Colonic mucosa (tissue), 4 donors: ENCODE measurements around the gene PHLDA2. TPM values are rescaled to one million over a fixed set of nuclear protein-coding genes. Genes with fewer than 3 reads are reported as not detected.

Experiments
- DNase-seq: peaks from one replicate; pipeline ENCODE4 v3.0.0-alpha.2; 2020
- H3K27ac ChIP-seq: fragments of 200-600 bp; one replicate; pipeline ENCODE4 v1.8.0; 2021
- H3K27me3 ChIP-seq: fragments of 200-600 bp; one replicate; pipeline ENCODE4 v1.8.0; 2021
- H3K36me3 ChIP-seq: fragments of 200-600 bp; one replicate; pipeline ENCODE4 v1.8.0; 2021
- H3K4me1 ChIP-seq: fragments of 200-600 bp; one replicate; pipeline ENCODE4 v1.8.0; 2021; ENCODE audit warnings: mild to moderate bottlenecking
- H3K4me3 ChIP-seq: fragments of 200-600 bp; one replicate; pipeline ENCODE4 v1.8.0; 2021
- H3K9ac ChIP-seq, 2 donors: one replicate each; pipeline ENCODE4 v1.7.0; 2013; ENCODE audit warnings: control low read depth in 2 of 2, low read depth in 2 of 2, low read length in 2 of 2
- H3K9me3 ChIP-seq: fragments of 200-600 bp; one replicate; pipeline ENCODE4 v1.8.0; 2021
- CTCF ChIP-seq: fragments of 200-600 bp; IDR thresholded peaks from one replicate; pipeline ENCODE4 v1.8.0; 2022; ENCODE audit warnings: antibody characterized with exemption, mild to moderate bottlenecking
- intact Hi-C: fragments of 100-400 bp; cut with DNase I; formaldehyde crosslinking; loops from one replicate; pipeline ENCODE4 v1.14.1; 2022
- total RNA-seq, 2 donors: library from RNA; stranded (reverse); fragmentation: NEBNext Ultra II Directional in 1 of 2; extraction: Animal tissue kit (Norgen Biotek cat#: 25700) in 1 of 2; gene quantifications; one replicate each; pipeline ENCODE4 v1.2.1, GENCODE V29; 2021
- donor health status: healthy.
- donor health status: DM: no; HTN: no; CAD: no.
- donor health status: DM: no; HTN: no; CAD: no.

Gene PHLDA2
- total RNA-seq, 2 donors from 2014 or later: 31.6 to 41.6 TPM

GRCh38 chr11:2899080-2899783, 30.0 kb downstream of the PHLDA2 start:
- H3K9ac ChIP-seq: no peak overlapping the region
- H3K27me3 ChIP-seq: no peaks in the 10 kb centered on the region
- H3K4me3 ChIP-seq: no peak overlapping the region
- no peaks in the 10 kb centered on the region for H3K36me3 ChIP-seq
- no peaks in the 10 kb centered on the region for H3K9me3 ChIP-seq
- H3K27ac ChIP-seq: peak overlapping the region; percentile 57
- TF ChIP-seq CTCF: no peak
- no peak for DNase-seq
- H3K4me1 ChIP-seq: peaks cover 10% of the 10 kb centered on the region
- intact Hi-C loops: loop anchor here (5.0 to 10.0 kb wide), 2 partner anchors 467 to 704 kb away; no protein-coding TSS in a partner anchor

GRCh38 chr11:2898366-2899079, 30.7 kb downstream of the PHLDA2 start:
- Histone ChIP-seq H3K4me3 (no peak overlapping the region), H3K9me3 (no peaks in the 10 kb centered on the region), H3K27me3 (no peaks in the 10 kb centered on the region), H3K36me3 (no peaks in the 10 kb centered on the region), H3K9ac (peak overlapping the region in 1 of 2 donors; percentile 40), H3K4me1 (peaks cover 10% of the 10 kb centered on the region), H3K27ac (peak overlapping the region; percentile 57)
- TF ChIP-seq CTCF: no peak
- intact Hi-C loops: loop anchor here (5.0 to 10.0 kb wide), 2 partner anchors 466 to 704 kb away; no protein-coding TSS in a partner anchor
- DNase-seq: peak; percentile 58

GRCh38 chr11:2897048-2897447, 32.2 kb downstream of the PHLDA2 start:
- no peaks in the 10 kb centered on the region for H3K27me3 ChIP-seq
- H3K27ac ChIP-seq: no peak overlapping the region
- TF ChIP-seq CTCF: no peak
- H3K9ac ChIP-seq: no peak overlapping the region
- no peaks in the 10 kb centered on the region for H3K9me3 ChIP-seq
- no peak overlapping the region for H3K4me3 ChIP-seq
- DNase-seq: no peak
- H3K36me3 ChIP-seq: no peaks in the 10 kb centered on the region
- peaks cover 8% of the 10 kb centered on the region for H3K4me1 ChIP-seq
- intact Hi-C loops: loop anchor here (5.0 to 10.0 kb wide), 2 partner anchors 465 to 702 kb away; no protein-coding TSS in a partner anchor

GRCh38 chr11:2896047-2896446, 33.2 kb downstream of the PHLDA2 start:
- no peaks in the 10 kb centered on the region for H3K9me3 ChIP-seq
- TF ChIP-seq CTCF: no peak
- H3K4me3 ChIP-seq: no peak overlapping the region
- peaks cover 10% of the 10 kb centered on the region for H3K4me1 ChIP-seq
- H3K27me3 ChIP-seq: no peaks in the 10 kb centered on the region
- no peak overlapping the region for H3K9ac ChIP-seq
- no peak for DNase-seq
- intact Hi-C loops: loop anchor here (5.0 to 10.0 kb wide), 2 partner anchors 464 to 701 kb away; no protein-coding TSS in a partner anchor
- H3K27ac ChIP-seq: no peak overlapping the region
- no peaks in the 10 kb centered on the region for H3K36me3 ChIP-seq

- peaks cover 10% of the 10 kb centered on the region for H3K4me1 ChIP-seq
- no peaks in the 10 kb centered on the region for H3K27me3 ChIP-seq
- H3K4me3 ChIP-seq: no peak overlapping the region
- intact Hi-C loops: loop anchor here (5.0 to 10.0 kb wide), 2 partner anchors 38 to 699 kb away; no protein-coding TSS in a partner anchor
- H3K9me3 ChIP-seq: no peaks in the 10 kb centered on the region
- no peak for DNase-seq
- no peak overlapping the region for H3K9ac ChIP-seq
- H3K27ac ChIP-seq: no peak overlapping the region
- TF ChIP-seq CTCF: no peak
- H3K36me3 ChIP-seq: no peaks in the 10 kb centered on the region
Observed at GRCh38 chr11:2893935-2894334, 35.3 kb downstream of the PHLDA2 start.
